GM21447 (cell line): ENCODE measurements around the gene ADAMTSL4.
"Not testable (repeated sequence)": the region's sequence is repeated elsewhere in the genome, so short reads cannot be mapped to it uniquely, and the experiment has no call there.

ENCODE experiments used
- ATAC-seq: cut with Tn5 transposase; IDR thresholded peaks from one replicate; pipeline ENCODE4 v1.9.1; 2021; ENCODE audit not compliant: unreplicated experiment

Gene ADAMTSL4

GRCh38 chr1:150566589-150567340 is 17.6 kb downstream of the ADAMTSL4 start:
- no peak for ATAC-seq

- ATAC-seq, result peak; percentile 27
Observed at GRCh38 chr1:150567341-150567716, 18.1 kb downstream of the ADAMTSL4 start.

DNA sequence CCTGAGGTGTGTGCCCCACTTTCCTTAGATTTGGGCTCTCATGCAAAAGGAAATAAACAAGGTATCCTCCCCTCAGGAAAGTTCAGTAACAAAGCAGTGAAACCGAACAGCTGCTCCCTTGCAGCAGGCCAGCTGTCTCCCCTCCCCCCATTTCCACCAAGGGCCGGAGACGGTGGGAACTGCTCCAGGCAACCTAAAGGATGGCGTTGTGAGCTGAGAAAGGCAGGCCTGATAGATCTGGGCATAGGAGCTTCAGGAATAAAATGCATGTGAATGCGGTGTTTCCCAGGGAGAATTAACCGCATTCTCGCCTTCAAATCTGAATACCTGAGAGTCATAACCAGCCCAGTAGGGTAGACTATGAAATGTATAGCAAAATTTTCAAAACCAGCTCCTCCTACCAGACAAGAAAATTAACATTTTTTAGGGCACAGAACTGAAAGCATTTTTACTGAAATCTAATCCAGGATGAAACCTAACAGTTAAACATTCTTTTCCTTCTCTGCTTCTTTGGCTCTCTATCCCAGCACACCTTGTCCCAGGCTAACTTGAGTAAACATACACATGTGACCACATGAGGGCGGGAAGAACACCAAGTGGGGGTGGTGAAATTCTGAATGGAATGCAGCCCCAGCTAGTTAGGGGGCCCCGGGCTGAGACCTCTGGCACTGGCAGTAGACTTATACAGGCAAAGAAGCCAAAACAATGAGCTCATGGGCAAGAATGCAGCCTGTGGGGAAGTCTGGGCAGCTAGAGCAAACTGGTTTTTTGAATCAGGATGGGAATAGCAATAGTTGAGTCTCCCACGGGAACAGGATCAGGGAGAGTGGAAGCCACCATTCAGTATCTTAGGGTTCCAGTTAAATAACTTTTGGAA is 18.7 kb downstream of the ADAMTSL4 start:
- peak; percentile 11 for ATAC-seq

GRCh38 chr1:150568594-150568966 is 19.4 kb downstream of the ADAMTSL4 start:
- no peak for ATAC-seq

DNA sequence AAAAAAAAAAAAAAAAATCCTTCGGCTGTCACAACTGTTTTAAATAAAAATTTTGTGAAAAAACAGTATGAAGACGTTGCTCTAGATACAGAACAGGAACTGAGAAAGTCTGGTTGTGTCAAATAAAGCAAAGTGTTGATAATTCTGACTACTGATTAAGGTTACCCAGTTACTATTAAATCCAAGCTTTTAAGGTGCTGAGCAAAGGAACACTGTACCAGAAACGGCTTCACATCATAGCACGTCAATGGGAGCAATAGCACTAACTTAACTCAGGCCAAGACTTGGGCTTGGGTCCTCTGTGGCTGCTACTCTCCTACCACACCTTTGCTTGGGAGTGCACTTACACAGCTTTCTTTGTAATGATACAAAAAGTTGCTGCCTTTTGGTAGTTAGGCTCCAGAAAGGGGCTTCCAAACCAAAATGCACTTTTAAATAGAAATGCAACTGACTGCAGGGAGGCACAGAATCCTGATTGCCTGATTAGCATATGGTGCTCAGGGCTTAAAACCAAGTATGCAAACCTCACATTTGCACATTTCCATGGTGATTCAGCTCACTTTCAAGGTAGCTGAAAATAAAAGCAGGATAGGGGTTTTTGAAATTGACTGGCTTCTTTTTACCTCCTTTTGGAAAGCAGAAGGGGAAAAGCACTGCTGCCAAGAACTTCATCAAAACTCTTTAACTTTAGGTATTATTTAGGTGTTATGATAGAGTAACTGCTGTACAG is 23.9 kb downstream of the ADAMTSL4 start:
- no peak for ATAC-seq

- ATAC-seq, result not testable (repeated sequence)
Observed at GRCh38 chr1:150573648-150574071, 24.5 kb downstream of the ADAMTSL4 start.

- no peak for ATAC-seq
Observed at GRCh38 chr1:150574260-150575071, 25.3 kb downstream of the ADAMTSL4 start.

GRCh38 chr1:150575072-150575489 is 25.9 kb downstream of the ADAMTSL4 start:
- ATAC-seq, result no peak

- no peak for ATAC-seq
Observed at GRCh38 chr1:150575518-150576366, 26.5 kb downstream of the ADAMTSL4 start.

DNA sequence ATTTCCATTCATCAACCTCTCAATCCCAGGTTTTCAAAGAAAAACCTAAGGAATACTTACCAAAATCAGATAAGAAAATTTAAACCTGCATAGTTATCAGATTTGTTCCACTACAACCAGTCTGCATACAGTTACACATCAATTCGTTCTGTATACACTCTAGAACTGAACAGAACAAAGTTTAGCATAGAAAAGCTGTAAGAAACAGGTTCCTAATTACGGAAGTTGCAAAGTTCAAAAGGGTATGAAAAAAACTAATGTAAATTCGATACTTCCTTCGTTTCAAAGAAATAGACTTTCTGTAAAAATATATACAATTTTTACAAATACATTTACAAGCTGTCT is 27.1 kb downstream of the ADAMTSL4 start:
- no peak for ATAC-seq

- ATAC-seq, result no peak
Observed at GRCh38 chr1:150576794-150577556, 27.8 kb downstream of the ADAMTSL4 start.

DNA sequence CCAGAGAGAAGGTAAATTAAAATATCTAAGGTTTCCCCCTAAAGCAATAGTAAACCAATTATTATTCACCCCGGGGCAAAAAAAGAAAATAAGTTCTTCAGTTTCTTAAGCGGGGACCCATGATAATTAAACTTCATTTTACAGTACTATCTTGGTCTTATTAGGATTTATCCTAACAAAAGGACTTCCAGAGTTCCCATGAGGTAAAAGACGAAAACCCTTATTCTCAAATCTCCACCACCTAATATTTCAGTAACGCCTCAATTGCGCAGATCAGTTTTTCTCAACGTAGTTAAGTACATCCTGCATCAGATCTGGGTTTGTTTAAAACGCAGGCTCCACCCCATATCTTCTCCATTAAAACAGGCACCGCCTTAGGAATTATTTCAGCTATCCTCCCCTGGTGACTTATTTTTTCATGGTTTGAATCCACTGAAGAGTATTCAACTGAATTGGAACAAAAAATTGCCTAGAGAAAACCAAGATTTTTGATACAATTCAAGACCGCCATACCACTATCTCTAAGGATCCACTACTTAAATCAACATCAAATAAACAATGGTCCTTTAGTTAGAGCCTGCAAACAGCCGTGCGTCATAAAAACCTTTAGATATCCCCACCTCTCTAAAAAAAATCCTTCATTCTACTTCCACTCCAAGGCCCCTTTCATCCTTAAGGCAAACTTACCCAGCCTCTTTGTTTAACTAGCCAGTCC is 28.5 kb downstream of the ADAMTSL4 start:
- ATAC-seq, result no peak

DNA sequence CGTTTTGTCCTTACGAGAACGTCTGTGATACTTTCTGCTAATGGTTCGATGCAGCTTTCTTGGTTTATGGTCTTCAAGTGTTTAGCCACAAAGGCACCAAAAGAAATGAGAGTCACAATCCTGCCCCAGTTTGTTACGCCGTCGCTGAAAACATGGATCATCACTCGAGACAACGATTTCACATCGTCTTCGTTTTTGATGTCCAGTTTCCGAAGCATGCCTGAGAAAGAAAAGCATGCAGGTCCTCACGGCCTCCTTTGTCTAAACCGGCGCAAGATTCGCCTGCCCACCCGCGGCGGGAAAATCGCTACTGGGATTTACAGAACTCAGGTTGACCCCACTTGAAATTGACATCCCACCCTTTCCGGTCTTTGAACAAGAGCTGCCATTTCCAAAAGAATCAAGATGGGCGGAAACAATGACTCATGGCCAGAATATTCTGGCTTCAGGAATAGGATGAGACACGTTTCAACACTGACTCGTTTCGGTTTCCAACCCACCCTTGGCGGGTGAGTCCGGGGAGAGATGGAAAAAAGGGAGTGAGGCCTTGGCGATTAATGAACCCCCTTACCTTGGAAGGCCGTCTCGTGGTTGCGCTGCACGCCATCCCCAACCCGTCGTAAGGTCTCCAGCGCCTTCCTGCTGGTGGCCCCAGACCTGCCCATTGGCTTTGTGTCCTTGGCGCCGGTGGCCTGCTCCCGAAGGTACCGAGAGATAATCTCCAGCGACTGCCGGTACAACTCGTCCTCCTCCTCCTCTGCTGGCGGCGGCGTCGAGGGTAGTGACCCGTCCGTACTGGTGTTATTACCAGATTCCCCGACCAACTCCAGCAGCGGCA is 29.3 kb downstream of the ADAMTSL4 start:
- ATAC-seq, result no peak

DNA sequence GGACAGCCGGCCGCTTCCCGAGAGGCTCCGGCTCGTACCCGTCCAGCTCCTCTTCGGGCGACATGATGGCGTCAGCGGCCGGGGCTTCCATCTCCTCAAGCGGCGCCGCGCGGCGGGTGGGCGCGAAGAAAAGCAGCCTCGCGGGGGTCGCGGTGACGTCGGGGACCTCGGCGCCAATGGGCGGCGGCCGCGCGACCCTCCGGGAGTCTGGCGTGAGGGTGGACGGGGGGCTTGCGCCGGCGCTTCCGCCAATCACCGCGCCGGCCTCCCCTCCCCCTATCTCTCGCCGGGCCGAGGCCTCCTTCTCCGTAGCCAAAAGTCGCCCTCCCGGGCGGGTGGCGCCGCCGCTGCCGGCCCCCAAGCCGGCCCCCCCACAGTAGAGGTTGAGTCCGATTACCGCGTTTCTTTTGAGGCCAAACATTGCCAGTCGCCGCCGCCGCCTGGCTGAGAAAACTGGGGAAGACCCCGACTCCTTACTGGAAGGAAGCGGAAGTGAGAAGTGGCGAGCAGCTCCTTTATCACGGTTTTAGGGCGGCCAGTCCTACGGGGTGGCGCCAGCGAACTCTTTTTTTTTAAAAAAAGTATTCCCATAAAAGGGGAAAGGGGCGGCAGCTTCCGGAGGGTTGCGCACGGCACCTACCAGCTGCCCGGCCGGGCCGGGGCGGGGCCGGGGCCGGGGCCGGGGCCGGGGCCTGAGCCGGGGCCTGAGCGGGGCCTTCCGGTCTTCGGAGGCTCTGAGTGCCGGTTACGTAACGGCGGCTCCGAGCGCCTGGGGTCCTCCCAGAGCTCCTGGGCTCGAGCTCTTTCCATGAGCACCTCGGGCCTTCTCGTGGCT is 30.1 kb downstream of the ADAMTSL4 start, which contains the start of gene MCL1:
TSS of gene MCL1 (minus strand) at position 501 of the 835 bp plus-strand sequence. CDS start at position 421, 80 bp downstream.
- ATAC-seq, result peak; percentile 77

- no peak for ATAC-seq
Observed at GRCh38 chr1:150579945-150580642, 30.9 kb downstream of the ADAMTSL4 start.

- ATAC-seq, result not testable (repeated sequence)
Observed at GRCh38 chr1:150580966-150581365, 31.8 kb downstream of the ADAMTSL4 start.
